ENCODE results near the gene ACAP2. TPM values are rescaled to one million over a fixed set of nuclear protein-coding genes. Genes with fewer than 3 reads are reported as not detected.

The ACAP2 gene
- total RNA-seq, 4 donors from 2014 or later: 13.2 to 27.6 (median 15.5) TPM

GRCh38 chr3:195394024-195394423 lies 48.8 kb downstream of the ACAP2 start:
- in situ Hi-C loops (cut with MboI; ENCODE audit: low sequenced_read_pairs in 4 of 4): no loop called here
- no peaks in the 10 kb centered on the region for H3K27me3 ChIP-seq
- intact Hi-C loops (cut with DNase I; ENCODE audit: low total_unique reads): no loop called here
- H3K9me3 ChIP-seq: no peaks in the 10 kb centered on the region
- peaks cover 25 to 31% of the 10 kb centered on the region in 2 donors for H3K4me1 ChIP-seq
- no peaks in the 10 kb centered on the region for H3K36me3 ChIP-seq
- H3K4me3 ChIP-seq: no peak overlapping the region
- DNase-seq: no peak
- ATAC-seq: no peak
- TF ChIP-seq POLR2A (IDR thresholded peaks at IDR 0.05) (no peak), CTCF (IDR thresholded peaks at IDR 0.05 in 4 of 5, conservative IDR thresholded peaks at IDR 0.05 in 1 of 5) (no peak)
- no peak overlapping the region for H3K27ac ChIP-seq

- ATAC-seq (no peak), DNase-seq (no peak)
- TF ChIP-seq POLR2A (IDR thresholded peaks at IDR 0.05) (no peak), CTCF (IDR thresholded peaks at IDR 0.05 in 4 of 5, conservative IDR thresholded peaks at IDR 0.05 in 1 of 5) (no peak)
- Histone ChIP-seq H3K4me1 (peaks cover 0 to 9% of the 10 kb centered on the region in 2 donors), H3K27me3 (no peaks in the 10 kb centered on the region), H3K36me3 (no peaks in the 10 kb centered on the region), H3K4me3 (no peak overlapping the region), H3K27ac (no peak overlapping the region), H3K9me3 (no peaks in the 10 kb centered on the region)
- intact Hi-C loops (cut with DNase I; ENCODE audit: low total_unique reads): no loop called here
- in situ Hi-C loops (cut with MboI; ENCODE audit: low sequenced_read_pairs in 4 of 4): no loop called here
Measured at GRCh38 chr3:195388380-195388779, 54.4 kb downstream of the ACAP2 start.

- in situ Hi-C loops (cut with MboI; ENCODE audit: low sequenced_read_pairs in 4 of 4): no loop called here
Measured at GRCh38 chr3:195386739-195387138, 56.1 kb downstream of the ACAP2 start.

GRCh38 chr3:195385526-195385925 lies 57.3 kb downstream of the ACAP2 start:
- intact Hi-C loops (cut with DNase I; ENCODE audit: low total_unique reads): no loop called here
- no peak for TF ChIP-seq POLR2A (IDR thresholded peaks at IDR 0.05)
- no peak for TF ChIP-seq CTCF (IDR thresholded peaks at IDR 0.05 in 4 of 5, conservative IDR thresholded peaks at IDR 0.05 in 1 of 5)
- in situ Hi-C loops (cut with MboI; ENCODE audit: low sequenced_read_pairs in 4 of 4): no loop called here
- ATAC-seq (no peak), DNase-seq (no peak)
- H3K27me3 ChIP-seq: no peaks in the 10 kb centered on the region
- peaks cover 6 to 9% of the 10 kb centered on the region in 2 donors for H3K4me1 ChIP-seq
- no peak overlapping the region for H3K4me3 ChIP-seq
- no peaks in the 10 kb centered on the region for H3K36me3 ChIP-seq
- H3K27ac ChIP-seq: no peak overlapping the region
- H3K9me3 ChIP-seq: no peaks in the 10 kb centered on the region

More at GRCh38 chr3:195386739-195387138, 56.1 kb downstream of the ACAP2 start:
- Histone ChIP-seq H3K27me3 (no peaks in the 10 kb centered on the region), H3K4me3 (no peak overlapping the region), H3K27ac (no peak overlapping the region), H3K4me1 (peaks cover 0 to 9% of the 10 kb centered on the region in 2 donors), H3K9me3 (no peaks in the 10 kb centered on the region), H3K36me3 (no peaks in the 10 kb centered on the region)
- DNase-seq (no peak), ATAC-seq (no peak)
- intact Hi-C loops (cut with DNase I; ENCODE audit: low total_unique reads): no loop called here
- TF ChIP-seq CTCF (IDR thresholded peaks at IDR 0.05 in 4 of 5, conservative IDR thresholded peaks at IDR 0.05 in 1 of 5) (no peak), POLR2A (IDR thresholded peaks at IDR 0.05) (no peak)

- in situ Hi-C loops (cut with MboI; ENCODE audit: low sequenced_read_pairs in 4 of 4) (no loop called here), intact Hi-C loops (cut with DNase I; ENCODE audit: low total_unique reads) (no loop called here)
- Histone ChIP-seq H3K27me3 (no peaks in the 10 kb centered on the region), H3K4me1 (peaks cover 9 to 12% of the 10 kb centered on the region in 2 donors), H3K36me3 (no peaks in the 10 kb centered on the region), H3K9me3 (no peaks in the 10 kb centered on the region), H3K27ac (no peak overlapping the region), H3K4me3 (no peak overlapping the region)
- no peak for TF ChIP-seq POLR2A (IDR thresholded peaks at IDR 0.05)
- no peak for TF ChIP-seq CTCF (IDR thresholded peaks at IDR 0.05 in 4 of 5, conservative IDR thresholded peaks at IDR 0.05 in 1 of 5)
- DNase-seq: no peak
- ATAC-seq: no peak
Measured at GRCh38 chr3:195384952-195385351, 57.9 kb downstream of the ACAP2 start.
